ENCODE data around the gene GLI1.
"Not testable (repeated sequence)": the region's sequence is repeated elsewhere in the genome, so short reads cannot be mapped to it uniquely, and the experiment has no call there.

Gene GLI1

DNA sequence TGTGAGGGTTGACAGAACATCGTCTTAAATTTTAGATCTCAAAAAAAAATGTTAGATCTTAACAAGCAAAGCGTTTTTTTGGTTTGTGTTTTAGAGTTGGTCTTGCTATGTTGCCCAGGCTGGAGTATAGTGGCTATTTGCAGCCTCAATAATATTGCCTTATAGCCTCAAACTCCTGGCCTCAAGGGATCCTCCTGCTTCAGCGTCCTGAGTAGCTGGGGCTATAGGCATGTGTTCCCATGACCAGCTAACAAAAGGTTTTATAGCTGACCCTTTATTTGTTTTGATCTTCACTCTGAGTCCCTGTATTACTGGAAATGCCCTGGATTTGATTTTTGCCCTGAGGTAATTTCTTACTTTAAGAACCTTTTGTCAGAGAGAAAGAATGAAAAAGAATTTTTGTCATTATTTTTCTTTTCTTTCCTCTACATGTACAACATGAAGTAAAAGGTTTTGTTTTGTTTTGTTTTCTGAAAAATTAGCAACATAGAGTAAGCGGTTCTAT, 19.8 kb upstream of the GLI1 start:
- no peak for DNase-seq (ENCODE audit: low read depth, low spot score)

DNA sequence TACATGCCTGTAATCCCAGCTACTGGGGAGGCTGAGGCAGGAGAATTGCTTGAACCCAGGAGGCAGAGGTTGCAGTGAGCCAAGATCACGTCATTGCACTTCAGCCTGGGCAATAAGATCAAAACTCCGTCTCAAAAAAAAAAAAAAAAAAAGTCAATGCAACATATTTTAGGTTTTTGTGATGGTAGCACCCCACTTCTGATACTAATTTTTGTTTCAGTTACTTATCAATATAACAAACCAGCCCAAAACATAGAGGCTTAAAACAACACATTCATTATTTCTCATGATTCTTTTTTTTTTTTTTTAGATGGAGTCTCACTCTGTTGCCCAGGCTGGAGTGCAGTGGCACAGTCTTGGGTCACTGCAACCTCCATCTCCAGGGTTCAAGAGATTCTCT, 18.2 kb upstream of the GLI1 start:
- not testable (repeated sequence) for H3K27ac ChIP-seq; DNase-seq (ENCODE audit: low read depth, low spot score)

More for the DNA sequence above, 19.8 kb upstream of the GLI1 start:
- no peak overlapping the region for H3K27ac ChIP-seq

DNA sequence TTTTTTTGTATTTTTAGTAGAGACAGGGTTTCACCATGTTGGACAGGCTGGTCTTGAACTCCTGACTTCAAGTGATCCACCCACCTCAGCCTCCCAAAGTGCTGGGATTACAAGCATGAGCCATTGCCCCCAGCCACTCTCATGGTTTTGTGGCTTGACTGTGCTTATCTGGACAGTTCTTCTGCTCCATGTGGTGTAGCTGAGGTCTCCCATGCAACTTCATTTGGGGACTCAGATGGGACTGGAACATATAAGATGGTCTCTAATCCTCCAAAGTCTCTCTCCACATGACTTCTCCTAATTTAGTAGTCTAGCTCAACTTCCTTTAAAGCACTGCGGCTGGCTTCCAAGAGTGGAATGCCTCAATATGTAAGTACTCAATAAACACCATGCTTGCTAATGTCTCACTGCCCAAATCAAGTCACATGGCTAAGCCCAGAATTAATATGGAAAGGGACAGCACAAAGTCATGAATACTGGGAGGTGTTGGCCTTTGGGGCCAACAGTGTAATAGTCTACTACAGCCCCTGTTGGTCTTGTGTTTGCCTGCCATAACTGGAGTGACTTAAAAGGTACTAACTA, 17.6 kb upstream of the GLI1 start:
- no peak for DNase-seq (ENCODE audit: low read depth, low spot score)
- no peak overlapping the region for H3K27ac ChIP-seq

DNA sequence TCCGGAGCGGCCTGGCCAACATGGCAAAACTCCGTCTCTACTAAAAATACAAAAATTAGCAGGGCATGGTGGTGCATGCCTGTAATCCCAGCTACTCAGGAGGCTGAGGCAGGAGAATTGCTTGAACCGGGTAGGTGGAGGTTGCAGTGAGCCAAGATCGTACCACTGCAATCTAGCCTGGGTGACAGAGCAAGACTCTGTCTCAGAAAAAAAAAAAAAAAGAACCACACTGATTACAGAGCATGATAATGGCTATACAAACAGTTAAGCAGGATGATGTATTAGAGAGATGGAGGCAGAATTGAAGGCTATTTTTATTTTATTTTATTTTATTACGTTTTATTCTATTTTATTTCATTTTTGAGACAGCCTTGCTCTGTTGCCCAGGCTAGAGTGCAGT, 15.2 kb upstream of the GLI1 start:
- not testable (repeated sequence) for DNase-seq (ENCODE audit: low read depth, low spot score); H3K27ac ChIP-seq

DNA sequence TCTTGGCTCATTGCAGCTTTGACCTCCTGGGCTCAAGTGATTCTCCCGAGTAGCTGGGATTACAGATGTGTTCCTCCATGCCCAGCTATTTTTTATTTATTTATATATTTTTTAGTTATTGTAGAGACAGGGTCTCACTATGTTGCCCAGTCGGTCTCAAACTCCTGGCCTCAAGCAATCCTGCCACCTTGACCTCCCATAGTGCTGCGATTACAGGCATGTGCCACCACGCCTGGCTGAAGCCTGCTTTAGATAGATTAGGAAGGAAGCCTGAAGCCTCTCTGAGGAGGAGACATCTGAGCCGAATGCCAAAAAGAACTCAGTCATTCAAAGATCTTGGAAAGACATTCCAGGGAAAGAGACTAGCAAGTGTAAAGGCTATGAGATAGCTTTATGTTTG, 14.8 kb upstream of the GLI1 start:
- no peak for DNase-seq (ENCODE audit: low read depth, low spot score)
- H3K27ac ChIP-seq = no peak overlapping the region

DNA sequence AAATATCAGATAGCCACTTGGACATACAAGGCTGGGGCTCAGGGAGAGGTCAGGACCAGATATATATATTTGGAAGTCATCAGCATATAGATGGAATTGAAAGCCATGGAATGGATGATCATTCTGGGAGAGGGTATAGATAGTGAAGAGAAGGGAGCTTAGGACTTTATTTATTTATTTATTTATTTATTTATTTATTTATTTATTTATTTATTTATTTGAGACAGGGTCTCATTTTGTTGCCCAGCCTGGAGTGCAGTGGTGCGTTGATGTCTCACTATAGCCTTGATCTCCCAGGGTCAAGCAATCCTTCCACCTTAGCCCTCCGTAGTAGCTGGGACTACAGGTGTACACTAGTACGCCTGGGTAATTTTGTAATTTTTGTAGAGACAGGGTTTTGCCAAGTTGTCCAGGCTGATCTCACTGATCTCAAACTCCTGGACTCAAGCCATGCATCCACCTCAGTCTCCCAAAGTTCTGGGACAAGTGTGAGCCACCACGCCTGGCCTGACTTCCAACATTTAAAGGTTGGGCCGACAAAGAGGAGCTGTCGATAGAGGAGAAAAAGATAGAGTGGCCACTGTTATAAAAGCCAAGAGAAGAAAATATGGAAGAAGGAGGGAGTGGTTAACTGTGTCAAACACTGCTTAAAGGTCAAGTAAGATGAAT, 13.2 kb upstream of the GLI1 start:
- no peak for DNase-seq (ENCODE audit: low read depth, low spot score)
- no peak overlapping the region for H3K27ac ChIP-seq

DNA sequence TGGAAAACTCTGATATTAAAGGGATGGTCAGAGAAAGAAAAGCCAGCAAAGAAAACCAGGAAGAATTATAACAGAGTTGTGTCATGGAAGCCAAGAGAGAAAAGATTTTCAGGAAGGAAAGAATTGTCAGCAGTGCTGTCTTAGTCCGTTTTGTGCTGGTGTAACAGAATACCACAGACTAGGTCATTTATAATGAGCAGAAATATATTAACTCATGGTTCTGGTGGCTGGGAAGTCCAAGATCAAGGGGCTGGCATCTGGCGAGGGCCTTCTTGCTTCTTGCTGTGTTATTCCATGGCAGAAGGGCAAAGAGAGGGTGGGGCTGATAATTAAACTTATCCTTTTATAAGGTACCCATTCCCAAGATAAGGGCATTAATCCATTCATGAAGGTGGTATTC, 10.9 kb upstream of the GLI1 start:
- no peak for DNase-seq (ENCODE audit: low read depth, low spot score)
- H3K27ac ChIP-seq = no peak overlapping the region

DNA sequence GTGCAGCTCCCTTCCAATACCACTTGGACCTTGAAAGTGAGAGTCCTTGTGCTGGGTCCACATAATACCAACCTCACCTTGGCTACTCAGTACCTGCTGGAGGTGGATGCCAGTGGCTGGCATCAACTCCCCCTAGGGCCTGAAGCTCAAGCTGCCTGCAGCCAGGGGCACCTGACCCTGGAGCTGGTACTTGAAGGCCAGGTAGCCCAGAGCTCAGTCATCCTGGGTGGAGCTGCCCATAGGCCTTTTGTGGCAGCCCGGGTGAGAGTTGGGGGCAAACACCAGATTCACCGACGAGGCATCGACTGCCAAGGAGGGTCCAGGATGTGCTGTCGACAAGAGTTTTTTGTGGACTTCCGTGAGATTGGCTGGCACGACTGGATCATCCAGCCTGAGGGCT, 10.2 kb upstream of the GLI1 start:
- no peak for DNase-seq (ENCODE audit: low read depth, low spot score)
- no peak overlapping the region for H3K27ac ChIP-seq

DNA sequence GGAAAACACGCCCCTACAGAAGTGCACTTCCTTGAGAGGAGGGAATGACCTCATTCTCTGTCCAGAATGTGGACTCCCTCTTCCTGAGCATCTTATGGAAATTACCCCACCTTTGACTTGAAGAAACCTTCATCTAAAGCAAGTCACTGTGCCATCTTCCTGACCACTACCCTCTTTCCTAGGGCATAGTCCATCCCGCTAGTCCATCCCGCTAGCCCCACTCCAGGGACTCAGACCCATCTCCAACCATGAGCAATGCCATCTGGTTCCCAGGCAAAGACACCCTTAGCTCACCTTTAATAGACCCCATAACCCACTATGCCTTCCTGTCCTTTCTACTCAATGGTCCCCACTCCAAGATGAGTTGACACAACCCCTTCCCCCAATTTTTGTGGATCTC, 9.5 kb upstream of the GLI1 start:
- DNase-seq (ENCODE audit: low read depth, low spot score) = no peak
- H3K27ac ChIP-seq = no peak overlapping the region

DNA sequence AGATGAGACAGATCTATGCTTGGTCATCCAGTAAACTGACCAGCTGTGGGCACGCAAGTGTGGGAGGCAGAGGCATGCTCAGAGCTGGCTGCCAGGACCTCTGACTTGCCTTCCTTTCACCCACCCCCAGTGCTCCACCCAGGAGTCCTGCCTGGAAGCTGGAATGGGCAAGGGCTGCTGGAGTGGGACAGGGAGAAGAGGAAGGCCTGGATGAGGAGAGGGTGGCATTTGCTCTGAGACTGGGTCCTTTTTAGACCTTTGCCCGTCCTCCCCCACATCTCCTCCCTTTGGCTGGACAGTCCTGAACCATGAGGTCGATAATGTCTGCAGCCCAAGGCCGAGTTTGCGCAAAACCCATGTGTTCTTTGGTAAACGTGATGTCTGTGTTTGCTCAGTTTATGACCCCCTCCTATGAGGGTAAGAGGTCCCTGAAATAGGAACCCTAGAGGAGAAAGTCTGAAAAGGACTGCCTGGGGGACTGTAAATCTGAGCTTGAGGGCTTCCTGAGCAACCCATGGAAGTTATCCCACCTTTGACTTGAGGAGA, 8.3 kb upstream of the GLI1 start:
- no peak for DNase-seq (ENCODE audit: low read depth, low spot score)
- H3K27ac ChIP-seq = no peak overlapping the region

DNA sequence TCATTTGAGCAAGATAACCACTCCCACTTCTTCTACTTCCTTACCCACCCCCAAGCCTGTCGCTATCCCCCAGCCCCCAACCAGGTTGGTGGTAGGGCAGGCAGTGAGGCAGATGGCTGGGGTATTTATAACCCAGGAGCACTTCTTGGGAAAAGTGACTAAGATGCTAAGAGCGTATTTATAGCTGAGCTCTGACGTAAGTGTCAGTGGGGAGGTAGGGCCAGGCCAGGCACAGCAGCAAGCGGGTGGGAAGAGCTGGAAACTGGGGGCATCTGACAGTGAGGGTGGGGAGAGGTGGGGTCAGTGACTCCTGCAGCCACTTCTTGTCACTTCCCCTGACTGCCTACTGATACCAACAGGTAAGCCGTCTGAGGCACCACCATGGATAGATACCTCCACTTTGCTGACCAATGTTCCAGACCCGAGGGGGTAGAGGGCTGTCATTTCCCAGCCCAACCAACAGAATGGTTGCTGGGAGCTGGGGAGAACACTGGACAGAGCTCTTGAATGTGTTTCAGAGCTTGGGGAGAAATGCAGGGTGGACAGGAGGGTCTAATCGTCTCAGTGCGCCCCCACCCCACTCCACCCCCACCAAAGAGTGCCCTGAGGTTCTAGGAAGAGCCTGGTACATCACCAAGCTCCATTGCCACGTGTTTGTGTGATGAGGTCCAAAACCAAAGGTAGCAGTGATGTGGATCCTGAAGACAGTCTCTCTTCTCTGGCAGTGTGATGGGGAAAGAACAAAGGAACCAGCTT, 7.2 kb upstream of the GLI1 start:
- no peak for DNase-seq (ENCODE audit: low read depth, low spot score)
- no peak overlapping the region for H3K27ac ChIP-seq

DNA sequence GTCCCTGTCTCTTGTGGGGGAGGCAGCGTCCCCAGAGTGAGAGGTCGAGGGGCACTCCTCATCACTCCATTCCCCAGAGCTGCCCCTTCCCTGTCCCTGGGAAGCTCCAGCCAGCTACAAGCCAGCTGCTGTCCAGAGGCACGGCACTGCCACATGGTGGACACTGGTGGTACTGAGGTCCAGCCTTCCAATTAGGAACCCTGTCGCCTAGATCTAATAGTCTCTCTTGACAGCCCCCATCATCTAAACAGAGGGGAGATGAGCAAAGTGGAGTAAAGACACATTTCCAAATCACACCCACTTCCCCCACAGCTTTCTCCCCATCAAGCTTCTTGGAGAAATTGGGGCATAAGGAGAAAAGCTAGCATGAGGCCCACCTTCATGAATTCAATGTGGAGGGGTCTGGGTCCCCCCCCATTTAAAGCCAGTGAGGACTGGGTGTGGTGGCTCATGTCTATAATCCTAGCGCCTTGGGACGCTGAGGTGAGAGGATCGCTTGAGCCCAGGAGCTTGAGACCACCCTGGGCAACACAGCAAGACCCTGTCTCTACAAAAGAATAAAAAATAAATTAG, 6.6 kb upstream of the GLI1 start:
- H3K27ac ChIP-seq = no peak overlapping the region
- DNase-seq (ENCODE audit: low read depth, low spot score) = no peak

DNA sequence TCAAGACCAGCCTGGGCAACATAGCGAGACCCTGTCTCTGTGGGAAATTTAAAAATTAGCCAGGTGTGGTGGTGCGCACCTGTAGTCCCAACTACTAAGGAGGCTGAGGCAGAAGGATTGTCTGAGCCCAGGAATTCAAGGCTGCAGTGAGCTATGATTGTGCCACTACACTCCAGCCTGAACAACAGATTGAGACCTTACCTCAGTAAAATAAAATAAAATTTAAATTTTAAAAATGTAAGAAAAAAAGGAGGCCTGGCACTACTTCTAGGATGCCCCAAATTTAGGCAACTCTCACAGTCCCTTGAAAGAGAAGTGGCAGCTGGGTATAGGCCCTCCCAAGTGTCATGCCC, 5.4 kb upstream of the GLI1 start:
- H3K27ac ChIP-seq = no peak overlapping the region

DNA sequence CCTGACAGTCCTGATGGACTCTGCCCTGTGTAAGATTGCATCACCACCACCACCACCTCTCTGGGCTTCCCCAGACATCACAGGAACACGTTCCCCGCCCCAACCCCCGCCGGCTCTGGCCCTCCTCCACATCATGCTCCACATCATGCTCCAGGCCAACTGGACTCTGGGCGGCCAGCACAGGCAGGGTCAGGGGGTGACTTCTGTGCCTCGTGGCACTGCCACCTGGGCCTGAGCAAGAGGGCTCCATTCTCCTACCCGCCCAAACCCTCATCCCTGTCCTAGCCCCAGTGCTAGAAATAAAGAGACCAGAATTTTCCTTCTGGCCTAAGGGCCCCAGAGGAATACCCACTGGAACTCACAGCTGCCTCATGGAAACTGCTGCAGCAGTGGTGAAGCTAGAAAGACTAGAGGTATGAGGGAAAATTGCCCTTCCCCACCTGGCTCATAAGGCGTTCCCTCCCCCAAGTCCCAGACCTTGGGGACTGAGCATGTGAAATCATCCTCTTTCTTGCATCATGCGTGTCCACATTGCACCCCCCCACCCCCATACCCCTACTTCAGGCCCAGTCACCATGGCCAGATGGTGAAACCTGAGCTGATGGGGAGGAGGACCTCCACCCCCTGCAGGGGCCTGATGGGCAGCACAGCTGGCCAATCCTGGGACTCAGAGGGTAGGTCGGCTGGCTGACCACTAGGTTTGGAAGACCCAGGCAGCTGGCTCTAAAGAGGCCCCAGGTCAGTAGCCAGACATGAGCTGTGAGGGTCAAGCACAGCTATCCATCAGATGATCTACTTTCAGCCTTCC, 4.8 kb upstream of the GLI1 start, which contains the start of gene INHBE:
Gene INHBE (plus strand): TSS at position 742 of the 808 bp plus-strand sequence. CDS start 230 bp downstream, outside the sequence.
- DNase-seq (ENCODE audit: low read depth, low spot score) = no peak
- no peak within 1 kb of the TSS for H3K27ac ChIP-seq

More for the DNA sequence above, 5.4 kb upstream of the GLI1 start:
- DNase-seq (ENCODE audit: low read depth, low spot score) = no peak

DNA sequence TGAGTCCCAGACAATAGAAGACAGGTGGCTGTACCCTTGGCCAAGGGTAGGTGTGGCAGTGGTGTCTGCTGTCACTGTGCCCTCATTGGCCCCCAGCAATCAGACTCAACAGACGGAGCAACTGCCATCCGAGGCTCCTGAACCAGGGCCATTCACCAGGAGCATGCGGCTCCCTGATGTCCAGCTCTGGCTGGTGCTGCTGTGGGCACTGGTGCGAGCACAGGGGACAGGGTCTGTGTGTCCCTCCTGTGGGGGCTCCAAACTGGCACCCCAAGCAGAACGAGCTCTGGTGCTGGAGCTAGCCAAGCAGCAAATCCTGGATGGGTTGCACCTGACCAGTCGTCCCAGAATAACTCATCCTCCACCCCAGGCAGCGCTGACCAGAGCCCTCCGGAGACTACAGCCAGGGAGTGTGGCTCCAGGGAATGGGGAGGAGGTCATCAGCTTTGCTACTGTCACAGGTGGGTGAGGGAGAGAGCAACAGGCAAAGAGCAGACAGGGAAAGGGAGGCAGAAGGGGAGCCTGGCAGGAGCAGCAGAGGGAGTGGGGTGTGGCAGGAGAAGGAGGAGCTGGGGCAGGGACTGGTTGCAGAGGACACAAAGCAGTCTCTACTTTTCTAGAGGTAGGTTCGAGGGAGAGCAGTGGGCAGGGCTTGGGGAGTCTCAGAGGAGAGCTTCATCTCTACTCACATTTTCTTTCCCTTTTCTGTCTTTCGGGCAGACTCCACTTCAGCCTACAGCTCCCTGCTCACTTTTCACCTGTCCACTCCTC, 4.0 kb upstream of the GLI1 start:
- no peak for DNase-seq (ENCODE audit: low read depth, low spot score)
- no peak overlapping the region for H3K27ac ChIP-seq

DNA sequence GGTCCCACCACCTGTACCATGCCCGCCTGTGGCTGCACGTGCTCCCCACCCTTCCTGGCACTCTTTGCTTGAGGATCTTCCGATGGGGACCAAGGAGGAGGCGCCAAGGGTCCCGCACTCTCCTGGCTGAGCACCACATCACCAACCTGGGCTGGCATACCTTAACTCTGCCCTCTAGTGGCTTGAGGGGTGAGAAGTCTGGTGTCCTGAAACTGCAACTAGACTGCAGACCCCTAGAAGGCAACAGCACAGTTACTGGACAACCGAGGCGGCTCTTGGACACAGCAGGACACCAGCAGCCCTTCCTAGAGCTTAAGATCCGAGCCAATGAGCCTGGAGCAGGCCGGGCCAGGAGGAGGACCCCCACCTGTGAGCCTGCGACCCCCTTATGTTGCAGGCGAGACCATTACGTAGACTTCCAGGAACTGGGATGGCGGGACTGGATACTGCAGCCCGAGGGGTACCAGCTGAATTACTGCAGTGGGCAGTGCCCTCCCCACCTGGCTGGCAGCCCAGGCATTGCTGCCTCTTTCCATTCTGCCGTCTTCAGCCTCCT, 3.4 kb upstream of the GLI1 start:
- DNase-seq (ENCODE audit: low read depth, low spot score) = no peak
- H3K27ac ChIP-seq = no peak overlapping the region

DNA sequence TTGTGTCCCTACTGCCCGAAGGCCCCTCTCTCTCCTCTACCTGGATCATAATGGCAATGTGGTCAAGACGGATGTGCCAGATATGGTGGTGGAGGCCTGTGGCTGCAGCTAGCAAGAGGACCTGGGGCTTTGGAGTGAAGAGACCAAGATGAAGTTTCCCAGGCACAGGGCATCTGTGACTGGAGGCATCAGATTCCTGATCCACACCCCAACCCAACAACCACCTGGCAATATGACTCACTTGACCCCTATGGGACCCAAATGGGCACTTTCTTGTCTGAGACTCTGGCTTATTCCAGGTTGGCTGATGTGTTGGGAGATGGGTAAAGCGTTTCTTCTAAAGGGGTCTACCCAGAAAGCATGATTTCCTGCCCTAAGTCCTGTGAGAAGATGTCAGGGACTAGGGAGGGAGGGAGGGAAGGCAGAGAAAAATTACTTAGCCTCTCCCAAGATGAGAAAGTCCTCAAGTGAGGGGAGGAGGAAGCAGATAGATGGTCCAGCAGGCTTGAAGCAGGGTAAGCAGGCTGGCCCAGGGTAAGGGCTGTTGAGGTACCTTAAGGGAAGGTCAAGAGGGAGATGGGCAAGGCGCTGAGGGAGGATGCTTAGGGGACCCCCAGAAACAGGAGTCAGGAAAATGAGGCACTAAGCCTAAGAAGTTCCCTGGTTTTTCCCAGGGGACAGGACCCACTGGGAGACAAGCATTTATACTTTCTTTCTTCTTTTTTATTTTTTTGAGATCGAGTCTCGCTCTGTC, 2.7 kb upstream of the GLI1 start:
- DNase-seq (ENCODE audit: low read depth, low spot score) = no peak
- H3K27ac ChIP-seq = peak overlapping the region; percentile 97

DNA sequence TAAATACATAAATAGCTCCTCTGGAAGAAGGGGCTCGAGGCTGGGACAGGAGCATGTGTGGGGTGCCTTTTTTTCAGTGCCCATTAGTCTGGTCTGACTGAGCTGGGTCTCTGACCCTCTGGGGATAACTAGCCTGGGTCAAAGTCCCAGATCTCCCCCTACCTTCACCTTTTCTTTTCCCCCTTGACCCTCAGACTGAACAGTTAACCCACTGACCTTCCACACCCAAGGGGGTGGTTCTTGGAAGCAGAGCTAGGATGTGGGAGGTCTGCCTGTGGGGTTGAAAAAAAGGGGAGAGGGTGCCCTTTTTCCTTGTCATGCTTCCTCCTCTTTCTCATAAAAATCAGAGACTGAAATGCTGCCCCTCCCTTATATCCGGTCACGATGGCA, 925 bp upstream of the GLI1 start:
- H3K27ac ChIP-seq = peak overlapping the region; percentile 97
- no peak for DNase-seq (ENCODE audit: low read depth, low spot score)

All from epithelial cell of prostate (primary cell).